Activated naive CD8-positive, alpha-beta T cell treated with anti-CD3 and anti-CD28 coated beads, Interleukin-2, amount 50 U/mL, for 24 hours (primary cell): ENCODE measurements around the gene WDPCP.
"Not testable (repeated sequence)": the region's sequence is repeated elsewhere in the genome, so short reads cannot be mapped to it uniquely, and the experiment has no call there.

ENCODE experiments used
- ATAC-seq: fragments of 150-1000 bp; cut with Tn5 transposase; one replicate; pipeline ENCODE4 v1.10.0; 2021
- DNase-seq: peaks from one replicate; pipeline ENCODE4 v3.0.0; 2021
- H3K27ac Mint-ChIP-seq: one replicate; pipeline ENCODE4 v1.8.0; 2021; ENCODE audit warnings: mild to moderate bottlenecking, mixed read lengths
- H3K27me3 Mint-ChIP-seq: one replicate; pipeline ENCODE4 v1.8.0; 2021; ENCODE audit warnings: mixed read lengths
- H3K36me3 Mint-ChIP-seq: one replicate; pipeline ENCODE4 v1.8.0; 2021; ENCODE audit warnings: low read depth, mixed read lengths
- H3K4me1 Mint-ChIP-seq: one replicate; pipeline ENCODE4 v1.8.0; 2021; ENCODE audit warnings: mixed read lengths
- H3K4me3 Mint-ChIP-seq: one replicate; pipeline ENCODE4 v1.8.0; 2021; ENCODE audit warnings: mild to moderate bottlenecking, moderate library complexity, mixed read lengths
- H3K9me3 Mint-ChIP-seq: one replicate; pipeline ENCODE4 v1.8.0; 2021; ENCODE audit warnings: mixed read lengths

The WDPCP gene

GRCh38 chr2:63588385-63589147 is at the start of gene WDPCP, which contains the start of gene MDH1:
Gene WDPCP, minus strand, starts transcription at chr2:63588477. Its CDS starts 206 bp downstream, at chr2:63588271.
Gene MDH1, plus strand, starts transcription at chr2:63588963. Its CDS starts 81 bp downstream, at chr2:63589044.
- no peaks in the 10 kb centered on the region for H3K9me3 Mint-ChIP-seq
- H3K4me3 Mint-ChIP-seq, result peak within 1 kb of the TSS; percentile 98
- peak; percentile 87 for DNase-seq
- peak within 1 kb of the TSS; percentile 96 for H3K27ac Mint-ChIP-seq
- peak; percentile 95 for ATAC-seq
- H3K36me3 Mint-ChIP-seq, result peaks cover 11% of the 10 kb centered on the region
- no peaks in the 10 kb centered on the region for H3K27me3 Mint-ChIP-seq
- H3K4me1 Mint-ChIP-seq, result peaks cover 39% of the 10 kb centered on the region

DNA sequence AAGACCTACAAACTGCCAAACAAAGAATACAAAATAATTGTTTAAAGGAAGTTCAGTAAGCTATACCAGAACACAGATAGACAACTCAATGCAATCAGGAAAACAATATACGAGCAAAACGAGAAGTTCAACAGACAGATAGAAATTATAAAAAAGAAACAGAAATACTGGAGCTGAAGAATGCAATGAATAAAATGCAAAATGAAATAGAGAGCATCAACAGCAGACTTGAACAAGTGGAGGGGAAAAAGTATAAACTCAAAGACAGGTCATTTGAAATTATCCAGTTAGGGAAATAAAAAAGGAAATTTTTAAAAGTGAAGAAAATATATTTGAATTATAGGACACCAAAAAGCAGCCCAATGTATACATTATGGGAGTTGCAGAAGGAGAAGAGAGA is 44.1 kb upstream of the WDPCP start:
- no peak for ATAC-seq
- Mint-ChIP-seq H3K9me3 (peaks cover 32% of the 10 kb centered on the region), H3K27me3 (peaks cover 2% of the 10 kb centered on the region), H3K36me3 (peaks cover 8% of the 10 kb centered on the region), H3K4me3 (no peak overlapping the region), H3K4me1 (no peaks in the 10 kb centered on the region), H3K27ac (no peak overlapping the region)
- no peak for DNase-seq

DNA sequence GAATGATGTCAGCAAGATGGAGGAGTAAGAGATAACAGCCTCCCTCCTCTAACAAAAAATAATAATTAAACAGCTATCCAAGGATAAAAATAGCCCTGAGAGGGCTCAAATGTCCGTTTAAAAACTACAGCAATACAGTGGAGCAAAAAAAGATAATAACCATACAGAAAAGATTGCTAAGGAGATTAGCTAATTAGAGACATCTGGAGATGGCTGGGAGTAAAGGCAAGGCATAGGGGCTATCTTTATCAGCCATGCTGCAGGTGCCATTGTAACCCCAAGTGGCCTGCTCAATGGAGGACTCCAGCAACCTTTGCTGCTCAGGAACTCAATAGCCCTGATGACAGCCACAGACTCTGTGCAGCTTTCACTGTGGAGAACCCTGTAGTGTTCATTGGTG is 43.2 kb upstream of the WDPCP start:
- H3K9me3 Mint-ChIP-seq, result peaks cover 30% of the 10 kb centered on the region
- DNase-seq (no peak), ATAC-seq (no peak)
- H3K36me3 Mint-ChIP-seq, result peaks cover 8% of the 10 kb centered on the region
- no peaks in the 10 kb centered on the region for H3K4me1 Mint-ChIP-seq
- peaks cover 2% of the 10 kb centered on the region for H3K27me3 Mint-ChIP-seq
- H3K27ac Mint-ChIP-seq, result no peak overlapping the region
- no peak overlapping the region for H3K4me3 Mint-ChIP-seq

GRCh38 chr2:63628403-63628942 is 40.2 kb upstream of the WDPCP start:
- DNase-seq (no peak), ATAC-seq (no peak)
- no peak overlapping the region for H3K27ac Mint-ChIP-seq
- H3K9me3 Mint-ChIP-seq, result peaks cover 27% of the 10 kb centered on the region
- peaks cover 6% of the 10 kb centered on the region for H3K36me3 Mint-ChIP-seq
- H3K4me3 Mint-ChIP-seq, result no peak overlapping the region
- no peaks in the 10 kb centered on the region for H3K4me1 Mint-ChIP-seq
- peaks cover 1% of the 10 kb centered on the region for H3K27me3 Mint-ChIP-seq

DNA sequence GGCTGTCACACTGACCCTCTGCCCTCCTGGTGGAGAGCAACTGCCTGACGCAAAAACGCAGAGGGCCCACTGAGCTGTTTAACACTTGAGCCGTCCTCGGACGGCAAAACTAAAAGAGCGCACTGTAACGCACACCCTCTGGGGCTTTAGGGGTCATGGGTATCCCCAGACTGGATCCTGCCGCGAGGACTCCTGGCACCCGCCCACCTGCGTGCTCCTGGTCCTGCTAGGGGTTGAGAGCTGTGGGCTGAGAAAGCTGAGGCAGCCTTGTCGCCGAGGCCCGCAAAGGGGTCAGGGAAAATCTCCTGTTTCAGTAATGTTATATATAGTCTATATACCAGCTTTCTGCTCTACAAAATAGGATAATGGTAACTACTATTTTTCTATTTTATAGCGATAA is 39.6 kb upstream of the WDPCP start:
- no peaks in the 10 kb centered on the region for H3K27me3 Mint-ChIP-seq
- no peak for ATAC-seq
- H3K27ac Mint-ChIP-seq, result no peak overlapping the region
- peaks cover 3% of the 10 kb centered on the region for H3K36me3 Mint-ChIP-seq
- H3K4me1 Mint-ChIP-seq, result no peaks in the 10 kb centered on the region
- H3K4me3 Mint-ChIP-seq, result no peak overlapping the region
- no peak for DNase-seq
- peaks cover 21% of the 10 kb centered on the region for H3K9me3 Mint-ChIP-seq

GRCh38 chr2:63623763-63624162 is 35.5 kb upstream of the WDPCP start:
- ATAC-seq, result not testable (repeated sequence)

GRCh38 chr2:63622751-63623150 is 34.5 kb upstream of the WDPCP start:
- no peaks in the 10 kb centered on the region for H3K9me3 Mint-ChIP-seq
- DNase-seq (no peak), ATAC-seq (no peak)
- no peaks in the 10 kb centered on the region for H3K36me3 Mint-ChIP-seq
- H3K27me3 Mint-ChIP-seq, result peaks cover 4% of the 10 kb centered on the region
- H3K4me3 Mint-ChIP-seq, result no peak overlapping the region
- no peaks in the 10 kb centered on the region for H3K4me1 Mint-ChIP-seq
- no peak overlapping the region for H3K27ac Mint-ChIP-seq

More at GRCh38 chr2:63623763-63624162, 35.5 kb upstream of the WDPCP start:
- H3K27ac Mint-ChIP-seq, DNase-seq, H3K9me3 Mint-ChIP-seq, H3K4me3 Mint-ChIP-seq, H3K36me3 Mint-ChIP-seq, H3K4me1 Mint-ChIP-seq, H3K27me3 Mint-ChIP-seq: not testable (repeated sequence)

GRCh38 chr2:63619328-63619727 is 31.1 kb upstream of the WDPCP start:
- H3K9me3 Mint-ChIP-seq, result no peaks in the 10 kb centered on the region
- no peak overlapping the region for H3K27ac Mint-ChIP-seq
- H3K4me3 Mint-ChIP-seq, result no peak overlapping the region
- ATAC-seq (no peak), DNase-seq (no peak)
- H3K4me1 Mint-ChIP-seq, result no peaks in the 10 kb centered on the region
- H3K27me3 Mint-ChIP-seq, result peaks cover 4% of the 10 kb centered on the region
- no peaks in the 10 kb centered on the region for H3K36me3 Mint-ChIP-seq

- Mint-ChIP-seq H3K4me3 (no peak overlapping the region), H3K36me3 (no peaks in the 10 kb centered on the region), H3K4me1 (no peaks in the 10 kb centered on the region), H3K27me3 (peaks cover 7% of the 10 kb centered on the region), H3K27ac (no peak overlapping the region), H3K9me3 (no peaks in the 10 kb centered on the region)
- no peak for ATAC-seq
- DNase-seq, result no peak
Observed at GRCh38 chr2:63617366-63617765, 29.1 kb upstream of the WDPCP start.

DNA sequence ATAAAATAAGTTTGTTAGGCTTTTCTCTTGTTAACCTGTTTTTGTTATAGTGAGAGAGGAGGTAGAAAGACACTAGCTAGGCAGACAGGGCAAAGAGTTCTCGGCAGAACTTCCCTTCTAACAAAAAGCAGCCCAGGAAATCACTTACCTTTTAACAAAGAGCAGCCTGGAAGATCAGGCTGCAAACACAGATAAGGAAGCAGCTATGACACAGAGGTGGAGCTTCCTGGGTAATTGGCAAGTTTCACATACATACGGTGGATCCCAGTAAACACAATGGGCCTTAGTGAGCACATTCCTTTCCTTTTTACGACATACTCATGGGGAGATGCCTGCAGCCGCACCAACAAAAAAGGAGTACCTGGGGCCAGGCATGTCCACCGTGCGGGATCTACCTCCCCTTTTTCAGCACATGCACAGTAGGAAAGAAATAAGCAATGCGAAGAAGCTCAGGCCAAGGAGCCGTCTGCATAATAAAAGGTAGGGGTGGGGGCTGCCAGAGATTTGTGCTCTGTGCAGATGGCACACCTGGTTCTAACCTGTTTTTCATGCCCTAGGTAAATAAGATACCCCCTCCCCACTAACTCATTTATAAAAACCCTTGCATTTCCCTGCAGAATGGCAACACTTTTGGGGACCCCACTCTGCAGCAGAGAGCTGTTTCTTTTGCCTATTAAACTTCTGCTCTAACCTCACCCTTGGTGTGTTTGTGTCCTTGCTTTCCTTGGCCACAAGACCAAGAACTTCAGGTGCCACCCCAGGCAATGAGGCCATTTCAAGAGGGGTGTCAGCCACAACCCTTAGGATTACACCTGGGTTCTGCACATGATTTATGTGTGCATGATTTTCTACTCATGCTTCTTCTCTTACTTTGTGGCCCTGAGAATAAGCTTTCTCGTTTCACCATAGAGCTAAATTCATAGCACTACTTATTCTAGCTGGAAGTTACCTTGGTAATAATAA is 27.0 kb upstream of the WDPCP start:
- DNase-seq, result no peak

DNA sequence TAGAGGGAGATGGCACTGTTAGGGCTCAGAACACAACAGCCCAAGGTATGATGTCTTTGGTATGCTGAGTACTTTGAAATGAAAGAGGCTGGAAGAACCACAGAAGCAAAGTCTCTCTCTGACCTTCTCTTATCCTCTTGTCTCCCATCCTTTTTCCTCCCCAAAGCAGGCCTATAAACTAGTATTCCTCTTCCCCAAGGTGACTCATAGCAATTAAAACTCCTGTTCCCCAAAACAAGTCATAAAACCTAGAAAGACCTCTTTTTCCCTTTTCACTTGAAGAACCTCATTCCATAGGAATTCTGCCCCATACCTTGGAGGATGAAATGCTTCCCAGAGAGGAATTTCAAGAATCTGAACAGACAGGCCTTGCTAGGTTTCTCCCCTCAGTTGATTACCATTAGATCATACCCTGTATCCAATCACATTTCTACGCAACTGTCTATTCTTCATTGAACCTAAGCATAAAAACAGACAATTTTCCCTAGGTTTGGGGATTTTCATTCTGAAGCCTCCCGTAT is 26.2 kb upstream of the WDPCP start:
- Mint-ChIP-seq H3K4me1 (no peaks in the 10 kb centered on the region), H3K36me3 (no peaks in the 10 kb centered on the region), H3K9me3 (no peaks in the 10 kb centered on the region), H3K27me3 (peaks cover 6% of the 10 kb centered on the region), H3K4me3 (no peak overlapping the region), H3K27ac (no peak overlapping the region)
- ATAC-seq (no peak), DNase-seq (no peak)

More for the DNA sequence above, 27.0 kb upstream of the WDPCP start:
- Mint-ChIP-seq H3K9me3 (no peaks in the 10 kb centered on the region), H3K27ac (no peak overlapping the region), H3K4me1 (no peaks in the 10 kb centered on the region), H3K4me3 (no peak overlapping the region), H3K36me3 (no peaks in the 10 kb centered on the region), H3K27me3 (peaks cover 6% of the 10 kb centered on the region)
- ATAC-seq, result no peak

- ATAC-seq, result no peak
- DNase-seq, result no peak
- H3K27me3 Mint-ChIP-seq, result peaks cover 5% of the 10 kb centered on the region
- no peaks in the 10 kb centered on the region for H3K36me3 Mint-ChIP-seq
- no peak overlapping the region for H3K27ac Mint-ChIP-seq
- no peaks in the 10 kb centered on the region for H3K9me3 Mint-ChIP-seq
- no peak overlapping the region for H3K4me3 Mint-ChIP-seq
- H3K4me1 Mint-ChIP-seq, result no peaks in the 10 kb centered on the region
Observed at GRCh38 chr2:63613391-63613901, 25.2 kb upstream of the WDPCP start.

DNA sequence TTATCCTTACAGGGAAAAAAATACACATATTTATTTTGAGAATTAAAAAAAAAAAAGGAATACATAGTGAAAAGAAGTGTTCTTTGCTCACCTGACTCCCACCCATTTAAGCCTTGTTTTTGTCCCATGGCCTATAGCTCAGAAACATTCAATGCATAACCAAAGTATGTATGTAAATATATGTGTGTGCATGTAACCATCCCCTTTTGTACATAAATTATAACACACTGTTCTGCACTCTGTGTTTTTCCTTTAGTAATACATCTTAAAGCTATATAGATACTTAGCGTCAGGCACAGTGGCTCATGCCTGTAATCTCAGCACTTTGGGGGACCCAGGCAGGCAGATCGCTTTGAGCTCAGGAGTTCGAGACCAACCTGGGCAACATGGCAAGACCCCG is 22.2 kb upstream of the WDPCP start:
- Mint-ChIP-seq H3K4me1 (no peaks in the 10 kb centered on the region), H3K27me3 (peaks cover 3% of the 10 kb centered on the region), H3K27ac (no peak overlapping the region), H3K36me3 (peaks cover 16% of the 10 kb centered on the region), H3K9me3 (no peaks in the 10 kb centered on the region), H3K4me3 (no peak overlapping the region)
- no peak for DNase-seq
- no peak for ATAC-seq

- H3K27ac Mint-ChIP-seq, H3K9me3 Mint-ChIP-seq, H3K27me3 Mint-ChIP-seq, H3K4me3 Mint-ChIP-seq, H3K4me1 Mint-ChIP-seq, DNase-seq, ATAC-seq: not testable (repeated sequence)
- peaks cover 26% of the 10 kb centered on the region for H3K36me3 Mint-ChIP-seq
Observed at GRCh38 chr2:63608865-63609264, 20.6 kb upstream of the WDPCP start.
